K562 (cell line): ENCODE data around the gene NQO2. TPM values are rescaled to one million over a fixed set of nuclear protein-coding genes. Genes with fewer than 3 reads are reported as not detected.

Experiments
- ATAC-seq: fragments of 200-7000 bp; cut with Tn5 transposase; 3 replicates; pipeline ENCODE4 v1.9.1; 2020; ENCODE audit warnings: moderate library complexity
- BruUV-seq: library from RNA; stranded (reverse); fragments of 400-500 nt; replicated peaks from 2 replicates; lab custom pipeline; 2021; lab: Mats Ljungman, UMichigan
- CTCF ChIA-PET: fragments of 300-600 bp; formaldehyde crosslinking; extraction: SDS; loops from one replicate; lab custom pipeline; 2021; ENCODE audit warnings: low intra/inter-chr PET ratio; lab: Yijun Ruan, JAX
- POLR2A ChIA-PET: fragments of 300-600, 350-650 bp; sonication (Branson Sonifier 250); formaldehyde crosslinking; extraction: SDS; loops from one replicate; lab custom pipeline; 2021; ENCODE audit warnings: antibody characterized with exemption, inconsistent platforms; lab: Yijun Ruan, JAX
- DNase-seq, 4 experiments: peaks; one replicate each; pipeline versions ENCODE4 v3.0.0 to v3.0.0-alpha.2; 2011 to 2018; ENCODE audit warnings: low spot score in 3 of 4, mixed read lengths in 3 of 4; ENCODE audit errors: extremely low read depth in 1 of 4
- FAIRE-seq: peaks from 2 replicates; lab custom pipeline; 2011; peaks lifted over from hg19 to GRCh38; lab: Jason Lieb, UNC
- H2AFZ ChIP-seq: 2 replicates; pipeline ENCODE4 v1.6.0; 2011; ENCODE audit warnings: low read depth, low read length, control low read depth, inconsistent platforms
- H3K27ac ChIP-seq: fragments of 200-600 bp; 3 replicates; pipeline ENCODE4 v1.8.0; 2011; ENCODE audit warnings: low read depth, mild to moderate bottlenecking, control low read depth, inconsistent platforms, low read length, moderate library complexity, mixed read lengths; ENCODE audit errors: extremely low read depth
- H3K27me3 ChIP-seq, 2 experiments: fragments of 300-600 bp in 1 of 2; 2 replicates in 1 of 2; 3 replicates in 1 of 2; pipeline versions ENCODE4 v1.6.0 to v1.8.0; 2011; ENCODE audit warnings: inconsistent platforms in 2 of 2, low read length in 2 of 2, mild to moderate bottlenecking in 1 of 2, mixed read lengths in 1 of 2, moderate library complexity in 1 of 2; ENCODE audit not compliant: control insufficient read depth in 2 of 2, insufficient read depth in 2 of 2
- H3K36me3 ChIP-seq: fragments of 300-600 bp; 3 replicates; pipeline ENCODE4 v1.8.0; 2011; ENCODE audit warnings: mild to moderate bottlenecking, low read length, inconsistent platforms; ENCODE audit not compliant: control insufficient read depth, insufficient read depth
- H3K4me1 ChIP-seq, 2 experiments: fragments of 200-600 bp in 1 of 2; replicated peaks in 1 of 2; 2 replicates in 1 of 2; 3 replicates in 1 of 2; pipeline versions ENCODE4 v1.5.1 to v1.8.0; 2011; ENCODE audit warnings: inconsistent platforms in 2 of 2, low read length in 2 of 2, mild to moderate bottlenecking in 1 of 2, mixed read lengths in 1 of 2, moderate library complexity in 1 of 2; ENCODE audit not compliant: control insufficient read depth in 2 of 2, insufficient read depth in 2 of 2
- H3K4me2 ChIP-seq: 2 replicates; pipeline ENCODE4 v1.6.1; 2011; ENCODE audit warnings: low read length, control low read depth, inconsistent platforms, mixed read lengths; ENCODE audit not compliant: insufficient read depth
- H3K4me3 ChIP-seq: fragments of 200-600 bp; sonication (generic), shearing (Covaris generic); 2 replicates; pipeline ENCODE4 v1.5.1; 2016; ENCODE audit warnings: control low read depth, inconsistent platforms
- H3K79me2 ChIP-seq: fragments of 200-600 bp; 3 replicates; pipeline ENCODE4 v1.8.0; 2011; ENCODE audit warnings: low read length, inconsistent platforms; ENCODE audit not compliant: control insufficient read depth, insufficient read depth
- H3K9ac ChIP-seq, 2 experiments: 2 replicates each; pipeline versions ENCODE4 v1.6.0 to v1.6.1; 2011; ENCODE audit warnings: low read depth in 2 of 2, low read length in 2 of 2, control low read depth in 1 of 2, inconsistent platforms in 1 of 2, mild to moderate bottlenecking in 1 of 2, mixed read lengths in 1 of 2; ENCODE audit not compliant: insufficient read depth in 1 of 2
- H3K9me1 ChIP-seq: one replicate; pipeline ENCODE4 v1.6.0; 2011; ENCODE audit warnings: inconsistent platforms, mild to moderate bottlenecking, low read length, moderate library complexity; ENCODE audit not compliant: control insufficient read depth, insufficient read depth
- H3K9me3 ChIP-seq: replicated peaks from 2 replicates; pipeline ENCODE4 v1.5.1; 2011; ENCODE audit warnings: low read depth, low read length, inconsistent platforms; ENCODE audit not compliant: control insufficient read depth, insufficient read depth
- H4K20me1 ChIP-seq: replicated peaks from 2 replicates; pipeline ENCODE4 v1.6.1; 2011; ENCODE audit warnings: low read length, inconsistent platforms, mixed read lengths; ENCODE audit not compliant: control insufficient read depth, insufficient read depth
- ASH1L ChIP-seq: fragments of 450-650 bp; IDR thresholded peaks from 2 replicates; pipeline ENCODE4 v1.6.1; 2018; ENCODE audit warnings: borderline replicate concordance, mild to moderate bottlenecking, low read depth; ENCODE audit not compliant: partially characterized antibody
- CBX3 ChIP-seq, 2 experiments: IDR thresholded peaks; 1 replicate in 1 of 2; 2 replicates in 1 of 2; pipeline ENCODE4 v1.6.1; 2012; ENCODE audit warnings: inconsistent platforms in 2 of 2, low read length in 2 of 2, borderline replicate concordance in 1 of 2, control low read depth in 1 of 2
- CREM ChIP-seq: IDR thresholded peaks from 2 replicates; pipeline ENCODE4 v1.6.1; 2014; ENCODE audit warnings: antibody characterized with exemption, low read depth
- MBD2 ChIP-seq: sonication (generic); IDR thresholded peaks from 2 replicates; pipeline ENCODE4 v1.6.1; 2016; ENCODE audit warnings: low read depth, borderline replicate concordance
- POLR2AphosphoS2 ChIP-seq: IDR thresholded peaks from 2 replicates; pipeline ENCODE4 v1.6.1; 2012; ENCODE audit warnings: low read length, improper control_type of control experiment
- POLR2B ChIP-seq: fragments of 450-650 bp; IDR thresholded peaks from 2 replicates; pipeline ENCODE4 v1.6.1; 2018; ENCODE audit warnings: low read depth; ENCODE audit not compliant: partially characterized antibody
- THRAP3 ChIP-seq: fragments of 450-650 bp; IDR thresholded peaks from 2 replicates; pipeline ENCODE4 v1.6.1; 2016; ENCODE audit warnings: mild to moderate bottlenecking, inconsistent platforms, borderline replicate concordance
- TRIM28 ChIP-seq: fragments of 450-650 bp; IDR thresholded peaks from 2 replicates; pipeline ENCODE4 v1.6.1; 2017
- ZNF274 ChIP-seq: IDR thresholded peaks from 2 replicates; pipeline ENCODE4 v1.6.1; 2011; ENCODE audit warnings: low read depth, mild to moderate bottlenecking, low read length, moderate library complexity, borderline replicate concordance
- ZNF280A ChIP-seq: fragments of 450-650 bp; IDR thresholded peaks from 2 replicates; pipeline ENCODE4 v1.6.1; 2018; ENCODE audit warnings: mild to moderate bottlenecking, low read depth; ENCODE audit not compliant: partially characterized antibody
- ZNF384 ChIP-seq: IDR thresholded peaks from 2 replicates; pipeline ENCODE4 v1.6.1; 2012; ENCODE audit warnings: low read depth, low read length, improper control_type of control experiment
- ZNF75A ChIP-seq: fragments of 450-650 bp; formaldehyde crosslinking; IDR thresholded peaks from 2 replicates; pipeline ENCODE4 v1.4.0; 2020; ENCODE audit warnings: mild to moderate bottlenecking
- ZNF780A ChIP-seq: fragments of 250-450 bp; sonication (Bioruptor Pico); IDR thresholded peaks from 2 replicates; pipeline ENCODE4 v1.5.0; 2021; ENCODE audit warnings: mild to moderate bottlenecking
- in situ Hi-C: fragments of 300-500 bp; cut with MboI; formaldehyde crosslinking; loops from 4 replicates; pipeline ENCODE4 v1.15.0; 2018; ENCODE audit warnings: inconsistent platforms, mixed read lengths
- intact Hi-C: fragments of 100-400 bp; cut with micrococcal nuclease; formaldehyde crosslinking; loops from 2 replicates; pipeline ENCODE4 v1.14.2; 2022
- polyA plus RNA-seq, 8 experiments: library from polyadenylated mRNA; depleted of rRNA in 4 of 8; stranded (reverse) in 5 of 8; unstranded in 3 of 8; fragments of >200 nt; fragmentation: Nextera tagmentation in 2 of 8; fragmentation: Illumina TruSeq in 1 of 8; extraction: Ambion mirVana in 2 of 8; extraction: Trizol in 1 of 8; gene quantifications; 2 replicates each; pipeline versions ENCODE4 v1.2.1 to v1.2.3, GENCODE V29; 2011 to 2014; ENCODE audit warnings: inconsistent platforms in 1 of 8, missing spikeins in 1 of 8
- total RNA-seq, 7 experiments: library from RNA; depleted of rRNA in 6 of 7; stranded (reverse); fragments of >200 nt in 6 of 7; fragmentation: Illumina TruSeq in 2 of 7; extraction: Trizol in 2 of 7; gene quantifications; 2 replicates each; pipeline versions ENCODE4 v1.2.1 to v1.2.3, GENCODE V29; 2011 to 2021; ENCODE audit warnings: low replicate concordance in 1 of 7

The NQO2 gene
- total and polyA plus RNA-seq, 9 of the 15 experiments (the other 6 are each of a cell fraction or from before 2014, with no cell fraction given) = 54.6 to 214 (median 116) TPM

- no TSS peak for BruUV-seq
- no peaks in the 10 kb centered on the region for H4K20me1 ChIP-seq
- H3K9me3 ChIP-seq = peaks cover 12% of the 10 kb centered on the region; the same call in 1 of the 2 replicates
- no peaks in the 10 kb centered on the region for H3K79me2 ChIP-seq
- H3K9me1 ChIP-seq = no peaks in the 10 kb centered on the region
- no peaks in the 10 kb centered on the region for H3K27me3 ChIP-seq
- DNase-seq (no peak), FAIRE-seq (no peak), ATAC-seq (no peak; the same call in 2 of the 3 replicates)
- no peaks in the 10 kb centered on the region for H3K4me1 ChIP-seq
- POLR2A ChIA-PET = interaction anchor here (0.8 to 3.9 kb wide), 5 partner anchors 8 to 22 kb away, joined by 3 to 22 read pairs (median 11); no protein-coding TSS in a partner anchor
- no peak for TF ChIP-seq ZNF274
- no peak for TF ChIP-seq CREM
- TF ChIP-seq ASH1L = peak; percentile 12
- peak; percentile 9; the same call in 1 of the 2 replicates for TF ChIP-seq POLR2AphosphoS2
- no peak for TF ChIP-seq ZNF780A (CRISPR knock-in tag)
- TF ChIP-seq ZNF75A (CRISPR knock-in tag) = peak; percentile 32; the same call in 1 of the 2 replicates
- TF ChIP-seq CBX3 (IDR thresholded peaks at IDR 0.05; ENCODE audit: borderline replicate concordance in 1 of 2, low read length in 2 of 2) = peak in 1 of 2 experiments; percentile 85; a peak in 2 of 3 replicates
- TF ChIP-seq POLR2B = peak; percentile 29
- TF ChIP-seq ZNF384 = no peak
- TF ChIP-seq THRAP3 = peak; percentile 13; the same call in 1 of the 2 replicates
- no peak for TF ChIP-seq MBD2
- TF ChIP-seq ZNF280A = peak; percentile 61
- TF ChIP-seq TRIM28 = peak; percentile 30; the same call in 1 of the 2 replicates
- intact Hi-C loops = no loop called here
- H3K36me3 ChIP-seq = peaks cover 93% of the 10 kb centered on the region
- H3K4me3 ChIP-seq = no peak overlapping the region
- no peak overlapping the region for H3K9ac ChIP-seq
- H3K27ac ChIP-seq = no peak overlapping the region
- CTCF ChIA-PET = no interaction called here
- H3K4me2 ChIP-seq = no peak overlapping the region
- in situ Hi-C loops = no loop called here
- no peak overlapping the region for H2AFZ ChIP-seq
Measured at GRCh38 chr6:3011592-3011991, 11.9 kb downstream of the NQO2 start.
